ENCODE data around the gene RYR2.

- TF ChIP-seq NANOG (IDR thresholded peaks at IDR 0.05; ENCODE audit: insufficient read depth, low read depth, low read length, poor library complexity, severe bottlenecking) (no peak), POLR2A (IDR thresholded peaks at IDR 0.05; ENCODE audit: control extremely low read depth in 1 of 2, low read depth in 2 of 2, low read length in 2 of 2) (no peak), RXRA (IDR thresholded peaks at IDR 0.05; ENCODE audit: insufficient read depth, low read depth, low read length) (no peak), CTCF (IDR thresholded peaks at IDR 0.05; ENCODE audit: control extremely low read depth in 1 of 3, insufficient read depth in 1 of 3, low read depth in 1 of 3, low read length in 3 of 3) (no peak), EZH2 (IDR thresholded peaks at IDR 0.05; ENCODE audit: low read depth, low read length, severe bottlenecking) (no peak), MAFK (IDR thresholded peaks at IDR 0.05; ENCODE audit: low read depth, low read length) (no peak), MAX (IDR thresholded peaks at IDR 0.05) (no peak), SP1 (IDR thresholded peaks at IDR 0.05; ENCODE audit: low read depth, low read length) (no peak)
These were observed 500.8 kb downstream of the RYR2 start for GRCh38 chr1:237542525-237543418.
